Measurements from ENCODE around the gene MSLN. TPM values are rescaled to one million over a fixed set of nuclear protein-coding genes. Genes with fewer than 3 reads are reported as not detected.
"Not testable (repeated sequence)": the region's sequence is repeated elsewhere in the genome, so short reads cannot be mapped to it uniquely, and the experiment has no call there.

MSLN gene
- total RNA-seq, 1 experiment from 2014 or later = not detected

GRCh38 chr16:712740-713250 lies 47.7 kb upstream of the MSLN start:
- DNase-seq (ENCODE audit: low spot score) = peak; percentile 85
- H3K4me1 ChIP-seq (ENCODE audit: insufficient read depth, low read length, poor library complexity, severe bottlenecking); H3K4me3 ChIP-seq (ENCODE audit: low read depth, low read length, poor library complexity, severe bottlenecking); H3K27ac ChIP-seq (ENCODE audit: low read depth, low read length, poor library complexity, severe bottlenecking); H3K36me3 ChIP-seq (ENCODE audit: insufficient read depth, low read length, poor library complexity, severe bottlenecking); H3K9me3 ChIP-seq (ENCODE audit: low read depth, low read length, poor library complexity, severe bottlenecking); POLR2A ChIA-PET (ENCODE audit: low non-redundant PET); BruUV-seq (replicated peaks): not testable (repeated sequence)
- TF ChIP-seq CTCF (conservative IDR thresholded peaks at IDR 0.05; ENCODE audit: low read depth, low read length) = peak; percentile 55
- CTCF ChIA-PET = interaction anchor here (0.6 to 1.3 kb wide), 7 partner anchors 8 to 321 kb away, joined by 3 to 12 read pairs (median 3); partner anchors contain the start of gene ANTKMT
- peaks cover 35% of the 10 kb centered on the region for H3K27me3 ChIP-seq (replicated peaks; ENCODE audit: insufficient read depth, low read depth, low read length, poor library complexity)
- intact Hi-C loops (cut with micrococcal nuclease; ENCODE audit: unreplicated experiment) = loop anchor here (5.0 to 10.0 kb wide), 2 partner anchors 75 to 342 kb away; partner anchors contain the start of genes CHTF18 and RPUSD1

GRCh38 chr16:714079-714478 lies 46.5 kb upstream of the MSLN start:
- POLR2A ChIA-PET (ENCODE audit: low non-redundant PET) = no interaction called here
- intact Hi-C loops (cut with micrococcal nuclease; ENCODE audit: unreplicated experiment) = loop anchor here (5.0 to 10.0 kb wide), 2 partner anchors 73 to 341 kb away; partner anchors contain the start of genes CHTF18 and RPUSD1
- Histone ChIP-seq H3K27ac (ENCODE audit: low read depth, low read length, poor library complexity, severe bottlenecking) (no peak overlapping the region), H3K27me3 (replicated peaks; ENCODE audit: insufficient read depth, low read depth, low read length, poor library complexity) (peaks cover 34% of the 10 kb centered on the region), H3K4me3 (ENCODE audit: low read depth, low read length, poor library complexity, severe bottlenecking) (no peak overlapping the region), H3K4me1 (ENCODE audit: insufficient read depth, low read length, poor library complexity, severe bottlenecking) (no peaks in the 10 kb centered on the region), H3K36me3 (ENCODE audit: insufficient read depth, low read length, poor library complexity, severe bottlenecking) (no peaks in the 10 kb centered on the region), H3K9me3 (ENCODE audit: low read depth, low read length, poor library complexity, severe bottlenecking) (no peaks in the 10 kb centered on the region)
- BruUV-seq (replicated peaks) = no TSS peak
- DNase-seq (ENCODE audit: low spot score) = no peak
- CTCF ChIA-PET = no interaction called here
- no peak for TF ChIP-seq CTCF (conservative IDR thresholded peaks at IDR 0.05; ENCODE audit: low read depth, low read length)
- no peak for TF ChIP-seq EZH2 (IDR thresholded peaks at IDR 0.05; ENCODE audit: borderline replicate concordance, low read depth, low read length, poor library complexity, severe bottlenecking)

GRCh38 chr16:714558-715476 lies 45.7 kb upstream of the MSLN start, which contains the start of gene METRN:
Gene METRN (plus strand): TSS chr16:715118. CDS start chr16:715290, 172 bp downstream.
- intact Hi-C loops (cut with micrococcal nuclease; ENCODE audit: unreplicated experiment) = loop anchor here (5.0 to 10.0 kb wide), 2 partner anchors 72 to 340 kb away; partner anchors contain the start of genes CHTF18 and RPUSD1
- no TSS peak for BruUV-seq (replicated peaks)
- ChIA-PET POLR2A (ENCODE audit: low non-redundant PET) (interaction anchor here (0.6 kb wide), 1 partner anchor 313 kb away, joined by 4 read pairs; the partner anchor contains the start of gene DECR2), CTCF (no interaction called here)
- peak; percentile 92 for DNase-seq (ENCODE audit: low spot score)
- peaks cover 32% of the 10 kb centered on the region for H3K27me3 ChIP-seq (replicated peaks; ENCODE audit: insufficient read depth, low read depth, low read length, poor library complexity)
- no peak within 1 kb of the TSS for H3K27ac ChIP-seq (ENCODE audit: low read depth, low read length, poor library complexity, severe bottlenecking)
- H3K4me1 ChIP-seq (ENCODE audit: insufficient read depth, low read length, poor library complexity, severe bottlenecking) = peaks cover 2% of the 10 kb centered on the region
- H3K9me3 ChIP-seq (ENCODE audit: low read depth, low read length, poor library complexity, severe bottlenecking) = no peaks in the 10 kb centered on the region
- H3K4me3 ChIP-seq (ENCODE audit: low read depth, low read length, poor library complexity, severe bottlenecking) = peak within 1 kb of the TSS; percentile 32
- no peak for TF ChIP-seq CTCF (conservative IDR thresholded peaks at IDR 0.05; ENCODE audit: low read depth, low read length)
- no peak for TF ChIP-seq EZH2 (IDR thresholded peaks at IDR 0.05; ENCODE audit: borderline replicate concordance, low read depth, low read length, poor library complexity, severe bottlenecking)
- no peaks in the 10 kb centered on the region for H3K36me3 ChIP-seq (ENCODE audit: insufficient read depth, low read length, poor library complexity, severe bottlenecking)

Measured in A673 (cell line).